Superior temporal gyrus (tissue), 1 donor: ENCODE measurements around the gene SKA2.
"Not testable (repeated sequence)": the region's sequence is repeated elsewhere in the genome, so short reads cannot be mapped to it uniquely, and the experiment has no call there.

Source experiments
- DNase-seq: peaks from one replicate; pipeline ENCODE4 v3.0.0-alpha.2; 2016; ENCODE audit errors: extremely low spot score

Gene SKA2

GRCh38 chr17:59097876-59098275 is 57.1 kb downstream of the SKA2 start:
- DNase-seq: no peak

DNA sequence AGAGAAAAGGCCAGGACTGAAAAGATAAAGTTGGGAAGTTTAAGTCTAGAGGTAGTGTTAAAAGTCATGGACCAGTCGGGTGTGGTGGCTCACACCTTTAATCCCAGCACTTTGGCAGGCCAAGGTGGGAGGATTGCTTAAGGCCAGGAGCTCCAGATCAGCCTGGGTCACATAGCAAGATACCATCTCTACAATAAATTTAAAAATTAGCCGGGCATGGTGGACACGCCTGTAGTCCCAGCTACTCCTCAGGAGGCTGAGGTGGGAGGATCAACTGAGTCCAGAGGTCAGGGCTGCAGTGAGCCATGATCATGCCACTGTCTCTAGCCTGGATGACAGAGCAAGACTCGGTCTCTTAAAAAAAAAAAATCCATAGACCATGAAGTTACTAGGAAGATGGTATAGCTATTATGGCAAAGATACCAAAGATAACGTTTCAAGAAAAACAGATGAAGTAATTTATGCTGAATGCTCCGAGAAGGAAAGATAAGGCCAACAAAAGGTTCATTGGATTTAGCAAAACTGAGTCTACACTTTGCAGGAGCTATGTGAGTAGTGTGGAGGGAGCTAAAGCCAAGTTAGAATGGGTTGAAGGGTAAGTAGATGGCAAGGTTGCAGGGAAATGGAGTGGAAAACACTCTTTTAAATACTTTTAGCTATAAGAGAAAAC is 60.0 kb downstream of the SKA2 start:
- no peak for DNase-seq

DNA sequence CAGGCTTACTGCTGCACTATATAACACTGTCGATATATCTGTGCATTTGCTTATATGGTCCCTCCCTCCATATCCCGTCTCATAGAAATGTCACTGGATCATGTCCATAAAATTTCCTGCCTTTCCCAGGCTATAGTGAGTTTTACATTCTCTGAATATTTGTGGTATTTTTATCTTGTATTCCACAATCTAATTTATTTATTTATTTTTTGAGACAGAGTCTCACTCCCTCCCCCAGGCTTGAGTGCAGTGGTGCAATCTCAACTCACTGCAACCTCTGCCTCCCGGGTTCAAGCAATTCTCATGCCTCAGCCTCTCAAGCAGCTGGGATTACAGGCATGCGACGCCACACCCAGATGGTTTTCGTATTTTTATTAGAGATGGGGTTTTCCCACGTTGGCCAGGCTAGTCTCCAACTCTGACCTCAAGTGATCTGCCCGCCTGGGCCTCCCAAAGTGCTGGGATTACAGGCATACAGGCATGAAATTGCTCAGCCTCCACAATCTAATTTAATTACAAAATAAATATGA is 61.2 kb downstream of the SKA2 start:
- no peak for DNase-seq

DNA sequence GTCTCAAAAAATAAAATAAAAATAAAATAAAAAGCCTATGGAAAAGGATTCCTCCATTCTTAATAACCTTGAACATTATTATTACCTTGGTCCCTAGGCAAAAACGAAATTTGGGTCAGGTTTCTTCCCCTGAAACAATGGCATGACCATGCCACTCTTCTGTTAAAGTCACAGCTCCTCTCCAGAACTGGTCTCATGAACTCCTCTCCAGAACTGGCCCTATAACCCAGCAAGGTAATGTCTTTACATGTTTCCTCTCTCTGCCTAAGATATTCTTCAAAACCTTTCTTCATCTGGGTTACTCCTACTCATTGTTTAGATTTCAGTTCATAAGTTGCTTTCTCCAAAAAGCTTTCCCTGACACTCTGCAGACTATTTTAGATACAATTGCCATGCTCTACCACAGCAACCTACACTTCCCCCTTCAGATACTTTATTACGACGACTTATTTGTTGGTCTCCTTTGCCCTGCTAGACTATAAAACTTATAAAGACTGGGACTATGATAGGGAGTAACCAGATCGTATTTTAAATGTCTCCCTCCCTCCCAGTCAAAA is 61.8 kb downstream of the SKA2 start:
- DNase-seq: no peak

GRCh38 chr17:59090593-59090992 is 64.4 kb downstream of the SKA2 start:
- not testable (repeated sequence) for DNase-seq

- no peak for DNase-seq
Observed at GRCh38 chr17:59084154-59084553, 70.8 kb downstream of the SKA2 start.

DNA sequence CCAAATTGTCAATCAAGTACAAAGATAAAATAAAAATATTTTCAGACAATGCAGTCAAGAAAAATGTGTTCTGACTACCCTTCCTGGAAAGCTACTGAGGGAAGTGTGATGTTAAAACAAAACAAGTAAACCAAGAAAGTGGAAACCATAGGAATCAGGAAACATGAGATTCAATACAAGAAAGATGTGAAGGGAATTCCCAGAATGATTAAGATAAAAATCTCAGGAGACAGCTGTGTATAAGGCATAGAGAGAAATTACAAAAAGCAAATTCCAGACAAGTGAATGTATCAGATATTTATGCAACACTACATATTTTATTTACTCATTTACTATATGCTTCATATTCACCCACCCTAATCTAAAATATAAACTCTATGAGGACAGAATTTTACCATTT is 80.5 kb downstream of the SKA2 start:
- no peak for DNase-seq

GRCh38 chr17:59073972-59074371 is 81.0 kb downstream of the SKA2 start:
- DNase-seq: no peak

GRCh38 chr17:59069856-59070255 is 85.1 kb downstream of the SKA2 start:
- DNase-seq: no peak

DNA sequence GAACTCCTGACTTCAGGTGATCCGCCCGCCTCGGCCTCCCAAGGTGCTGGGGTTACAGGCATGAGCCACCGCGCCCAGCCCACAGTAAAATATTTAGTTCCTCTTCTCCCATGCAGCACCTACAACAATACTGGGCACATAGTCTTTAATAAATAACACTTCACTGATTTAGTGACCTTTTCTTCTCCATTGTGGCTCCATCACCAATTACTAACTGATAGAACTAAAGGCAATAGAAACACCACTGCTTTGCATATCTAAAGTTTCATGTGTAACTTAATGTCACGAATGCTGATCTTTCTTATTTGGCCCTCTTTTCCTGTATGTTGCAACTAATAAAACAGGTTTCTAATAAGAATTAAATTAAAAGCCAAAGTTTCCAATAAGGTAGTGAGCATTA is 87.2 kb downstream of the SKA2 start:
- DNase-seq: no peak

DNA sequence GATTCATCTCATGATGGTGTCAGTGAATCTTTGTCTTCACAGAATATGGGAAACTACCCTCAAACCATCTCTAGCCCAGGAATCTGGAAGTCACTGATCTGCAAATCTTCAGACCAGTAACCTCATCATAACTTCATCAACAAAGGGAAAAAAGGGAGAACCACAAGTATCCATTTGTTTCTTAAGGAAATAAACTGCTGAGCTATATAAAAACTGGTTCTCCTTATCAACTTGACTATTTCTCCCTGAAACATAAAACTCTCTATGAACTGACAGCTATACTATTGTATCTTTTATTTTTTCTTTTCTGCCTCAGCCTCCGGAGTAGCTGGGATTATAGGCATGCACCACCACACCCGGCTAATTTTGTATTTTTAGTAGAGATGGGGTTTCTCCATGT is 87.6 kb downstream of the SKA2 start:
- DNase-seq: no peak

GRCh38 chr17:59062509-59062908 is 92.5 kb downstream of the SKA2 start:
- no peak for DNase-seq
